ENCODE results near the gene REEP6.

The REEP6 gene

GRCh38 chr19:1503089-1503924 lies 12.3 kb downstream of the REEP6 start:
- no peak overlapping the region for H3K4me3 ChIP-seq (ENCODE audit: insufficient read depth, low read depth, low read length)
- 21 to 22% methylated on average over 49 of the region's 49 CpGs for WGBS, 2 experiments
- H3K9me3 ChIP-seq (ENCODE audit: control insufficient read depth, low read length), result no peaks in the 10 kb centered on the region
- peaks cover 28% of the 10 kb centered on the region for H3K27me3 ChIP-seq (ENCODE audit: control insufficient read depth, insufficient read depth, low read length, poor library complexity, severe bottlenecking)
- H3K36me3 ChIP-seq (ENCODE audit: control insufficient read depth, insufficient read depth, low read length), result no peaks in the 10 kb centered on the region
- no peaks in the 10 kb centered on the region for H3K4me1 ChIP-seq (ENCODE audit: control insufficient read depth, insufficient read depth, low read length)
- H3K27ac ChIP-seq (ENCODE audit: insufficient read depth, low read depth, low read length, poor library complexity, severe bottlenecking), result no peak overlapping the region

GRCh38 chr19:1503925-1504773 lies 13.2 kb downstream of the REEP6 start:
- Histone ChIP-seq H3K36me3 (ENCODE audit: control insufficient read depth, insufficient read depth, low read length) (no peaks in the 10 kb centered on the region), H3K9me3 (ENCODE audit: control insufficient read depth, low read length) (no peaks in the 10 kb centered on the region), H3K27ac (ENCODE audit: insufficient read depth, low read depth, low read length, poor library complexity, severe bottlenecking) (no peak overlapping the region), H3K4me3 (ENCODE audit: insufficient read depth, low read depth, low read length) (no peak overlapping the region), H3K27me3 (ENCODE audit: control insufficient read depth, insufficient read depth, low read length, poor library complexity, severe bottlenecking) (peaks cover 30% of the 10 kb centered on the region), H3K4me1 (ENCODE audit: control insufficient read depth, insufficient read depth, low read length) (no peaks in the 10 kb centered on the region)
- WGBS, 2 experiments, result 66 to 69% methylated on average over 23 of the region's 23 CpGs

DNA sequence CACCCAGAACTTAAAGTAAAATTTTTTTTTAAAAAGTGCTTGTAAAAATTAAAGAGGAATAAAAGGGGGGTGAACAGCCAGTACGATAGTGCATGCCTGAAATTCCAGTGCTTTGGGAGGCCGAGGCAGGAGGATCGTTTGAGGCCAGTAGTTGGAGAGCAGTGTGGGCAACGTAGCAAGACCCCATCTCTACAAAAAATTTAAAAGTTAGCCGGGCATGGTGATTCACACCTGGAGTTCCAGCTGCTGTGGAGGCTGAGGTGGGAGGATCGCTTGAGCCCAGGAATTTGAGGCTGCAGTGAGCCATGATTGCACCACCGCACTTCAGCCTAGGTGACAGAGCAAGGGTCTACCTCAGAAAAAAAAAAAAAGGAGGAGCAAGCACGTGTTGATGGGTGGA lies 14.0 kb downstream of the REEP6 start:
- Histone ChIP-seq H3K4me3 (ENCODE audit: insufficient read depth, low read depth, low read length) (no peak overlapping the region), H3K27ac (ENCODE audit: insufficient read depth, low read depth, low read length, poor library complexity, severe bottlenecking) (no peak overlapping the region), H3K4me1 (ENCODE audit: control insufficient read depth, insufficient read depth, low read length) (peaks cover under 1% of the 10 kb centered on the region), H3K9me3 (ENCODE audit: control insufficient read depth, low read length) (no peaks in the 10 kb centered on the region), H3K36me3 (ENCODE audit: control insufficient read depth, insufficient read depth, low read length) (no peaks in the 10 kb centered on the region), H3K27me3 (ENCODE audit: control insufficient read depth, insufficient read depth, low read length, poor library complexity, severe bottlenecking) (peaks cover 33% of the 10 kb centered on the region)
- WGBS, 2 experiments, result 80 to 81% methylated on average over 8 of the region's 8 CpGs

DNA sequence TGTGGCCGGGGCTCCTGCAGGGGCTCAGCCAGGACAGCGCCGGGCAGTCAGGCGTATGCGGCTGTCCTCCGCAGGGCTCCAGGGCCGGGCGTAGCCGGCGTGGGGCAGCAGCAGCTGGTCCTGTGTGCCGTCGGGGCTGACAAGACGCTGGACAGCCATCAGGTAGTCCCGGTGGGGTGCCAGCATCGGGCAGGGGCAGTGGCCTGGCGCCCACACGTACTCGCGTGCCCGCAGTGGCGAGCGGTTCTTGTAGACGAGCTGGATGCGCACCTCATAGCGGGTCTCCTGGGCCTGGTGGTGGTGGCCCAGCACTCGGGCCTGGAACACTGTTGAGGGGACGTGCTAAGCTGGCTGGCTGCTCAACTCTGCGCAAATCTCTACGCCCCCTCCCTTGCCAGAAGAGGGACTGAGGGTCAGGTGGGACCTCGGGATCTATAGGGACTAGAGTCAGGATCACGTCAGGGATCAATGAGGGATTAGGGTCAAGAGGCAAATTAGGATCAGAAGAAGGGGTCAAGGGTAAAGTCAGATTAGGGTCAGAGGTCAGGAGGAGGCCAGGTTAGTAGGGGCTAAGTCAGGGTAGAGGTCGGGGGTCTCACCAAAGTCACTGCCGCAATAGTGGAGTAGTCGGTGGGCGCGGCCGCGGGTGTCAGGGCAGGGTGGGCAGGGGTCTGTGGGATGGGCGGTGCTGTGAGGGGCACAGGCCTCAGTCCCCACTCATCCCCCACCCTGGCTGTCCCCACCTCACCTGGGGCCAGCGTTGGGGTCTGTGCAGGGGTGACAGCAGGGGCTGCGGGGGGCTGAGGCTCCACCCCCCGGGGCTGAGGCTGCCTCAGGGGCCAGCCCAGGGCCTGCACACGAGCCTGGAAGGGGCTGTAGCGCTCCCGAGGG lies 15.3 kb downstream of the REEP6 start:
- H3K36me3 ChIP-seq (ENCODE audit: control insufficient read depth, insufficient read depth, low read length), result no peaks in the 10 kb centered on the region
- H3K9me3 ChIP-seq (ENCODE audit: control insufficient read depth, low read length), result no peaks in the 10 kb centered on the region
- peaks cover 11% of the 10 kb centered on the region for H3K4me1 ChIP-seq (ENCODE audit: control insufficient read depth, insufficient read depth, low read length)
- H3K4me3 ChIP-seq (ENCODE audit: insufficient read depth, low read depth, low read length), result no peak overlapping the region
- peaks cover 43% of the 10 kb centered on the region for H3K27me3 ChIP-seq (ENCODE audit: control insufficient read depth, insufficient read depth, low read length, poor library complexity, severe bottlenecking)
- no peak overlapping the region for H3K27ac ChIP-seq (ENCODE audit: insufficient read depth, low read depth, low read length, poor library complexity, severe bottlenecking)
- 90 to 91% methylated on average over 45 of the region's 45 CpGs for WGBS, 2 experiments

- Histone ChIP-seq H3K36me3 (ENCODE audit: control insufficient read depth, insufficient read depth, low read length) (no peaks in the 10 kb centered on the region), H3K27me3 (ENCODE audit: control insufficient read depth, insufficient read depth, low read length, poor library complexity, severe bottlenecking) (peaks cover 53% of the 10 kb centered on the region), H3K9me3 (ENCODE audit: control insufficient read depth, low read length) (no peaks in the 10 kb centered on the region), H3K4me3 (ENCODE audit: insufficient read depth, low read depth, low read length) (no peak overlapping the region), H3K4me1 (ENCODE audit: control insufficient read depth, insufficient read depth, low read length) (peaks cover 11% of the 10 kb centered on the region), H3K27ac (ENCODE audit: insufficient read depth, low read depth, low read length, poor library complexity, severe bottlenecking) (no peak overlapping the region)
- 76 to 82% methylated on average over 23 of the region's 23 CpGs for WGBS, 2 experiments
These were observed 16.2 kb downstream of the REEP6 start for GRCh38 chr19:1507192-1507660.

DNA sequence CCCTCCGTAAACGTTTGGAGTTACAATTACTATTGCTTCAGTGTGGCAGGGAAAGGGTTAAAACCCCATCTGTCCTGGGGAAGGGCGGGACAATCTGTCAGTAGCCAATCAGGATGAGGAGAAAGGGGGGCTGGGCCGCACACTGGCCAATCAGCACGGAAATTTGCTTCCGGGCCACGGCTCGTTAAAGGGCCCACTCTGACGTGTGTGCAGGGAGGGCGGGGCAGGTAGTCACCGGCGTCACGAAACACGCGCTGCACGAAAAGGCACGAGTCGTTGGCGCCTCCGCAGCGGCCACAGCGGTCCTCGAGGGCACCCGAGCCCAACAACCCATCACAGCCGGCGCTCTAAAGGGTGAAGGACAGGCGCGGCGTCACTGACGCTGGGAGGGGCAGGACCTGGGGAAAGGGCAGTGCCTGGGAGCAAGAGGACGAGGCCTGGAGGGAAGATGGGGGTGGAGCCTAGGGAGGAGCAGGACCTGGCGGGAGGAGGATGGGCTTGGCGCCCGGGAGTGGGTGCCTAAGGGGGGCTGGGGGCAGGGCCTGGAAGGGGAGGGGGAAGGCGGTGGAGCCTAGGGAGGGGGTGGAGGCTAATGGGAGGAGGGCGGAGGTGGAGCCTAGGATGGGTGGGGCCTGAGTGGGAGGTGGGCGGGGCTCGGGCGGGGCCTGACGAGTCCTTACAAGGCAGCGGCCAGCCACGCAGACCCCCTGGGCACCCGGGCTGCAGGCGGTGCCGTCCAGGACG lies 17.0 kb downstream of the REEP6 start:
- H3K27ac ChIP-seq (ENCODE audit: insufficient read depth, low read depth, low read length, poor library complexity, severe bottlenecking), result peak overlapping the region; percentile 87
- H3K27me3 ChIP-seq (ENCODE audit: control insufficient read depth, insufficient read depth, low read length, poor library complexity, severe bottlenecking), result peaks cover 55% of the 10 kb centered on the region
- 2% methylated on average over 46 of the region's 46 CpGs for WGBS, 2 experiments

GRCh38 chr19:1508507-1508856 lies 17.5 kb downstream of the REEP6 start:
- Histone ChIP-seq H3K27me3 (ENCODE audit: control insufficient read depth, insufficient read depth, low read length, poor library complexity, severe bottlenecking) (peaks cover 55% of the 10 kb centered on the region), H3K36me3 (ENCODE audit: control insufficient read depth, insufficient read depth, low read length) (no peaks in the 10 kb centered on the region), H3K27ac (ENCODE audit: insufficient read depth, low read depth, low read length, poor library complexity, severe bottlenecking) (peak overlapping the region; percentile 26), H3K4me1 (ENCODE audit: control insufficient read depth, insufficient read depth, low read length) (peaks cover 11% of the 10 kb centered on the region), H3K9me3 (ENCODE audit: control insufficient read depth, low read length) (no peaks in the 10 kb centered on the region), H3K4me3 (ENCODE audit: insufficient read depth, low read depth, low read length) (peak overlapping the region; percentile 58)
- WGBS, 2 experiments, result 36% methylated on average over 12 of the region's 12 CpGs

More for the DNA sequence above, 17.0 kb downstream of the REEP6 start:
- H3K4me1 ChIP-seq (ENCODE audit: control insufficient read depth, insufficient read depth, low read length), result peaks cover 11% of the 10 kb centered on the region
- peak overlapping the region; percentile 58 for H3K4me3 ChIP-seq (ENCODE audit: insufficient read depth, low read depth, low read length)
- H3K9me3 ChIP-seq (ENCODE audit: control insufficient read depth, low read length), result no peaks in the 10 kb centered on the region
- H3K36me3 ChIP-seq (ENCODE audit: control insufficient read depth, insufficient read depth, low read length), result no peaks in the 10 kb centered on the region

DNA sequence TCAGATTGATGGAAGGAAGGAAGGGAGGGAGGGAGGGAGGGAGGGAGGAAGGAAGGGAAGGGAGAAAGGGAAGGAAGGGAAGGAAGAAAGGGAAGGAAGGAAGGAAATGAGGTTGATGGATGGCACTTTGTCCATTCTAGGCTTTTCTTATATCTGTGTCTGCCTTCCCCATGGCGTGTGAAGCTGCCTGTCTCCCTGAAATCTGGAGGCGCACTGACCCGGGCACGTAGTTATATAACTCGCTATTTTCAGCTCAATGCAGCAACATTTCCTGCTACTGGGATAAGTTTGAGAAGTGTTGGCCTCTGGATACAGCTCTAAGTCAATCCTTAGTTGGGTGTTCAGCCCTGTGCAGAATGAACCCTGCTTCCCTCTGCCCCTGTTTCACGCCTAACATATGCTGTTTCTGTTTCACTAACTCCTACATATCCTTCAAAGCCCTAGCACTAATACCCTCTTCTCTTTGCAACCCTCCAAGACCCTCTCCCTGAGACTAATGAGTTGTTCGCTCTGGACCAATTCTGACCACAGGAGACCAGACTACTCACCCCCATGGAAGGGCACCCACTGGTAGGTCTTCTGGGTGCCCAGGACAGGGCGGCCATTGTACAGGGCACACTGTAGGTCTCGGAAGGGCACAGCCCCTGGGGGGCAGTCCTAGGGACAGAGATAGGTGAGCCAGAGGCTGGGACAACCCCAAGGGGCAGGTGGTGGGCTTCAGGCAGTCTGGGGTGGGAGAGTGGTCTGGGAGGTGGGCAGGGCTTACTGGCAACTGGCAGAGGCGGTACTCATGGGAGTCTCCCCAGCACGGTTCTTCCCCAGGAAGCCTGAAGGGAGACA lies 18.8 kb downstream of the REEP6 start:
- Histone ChIP-seq H3K27me3 (ENCODE audit: control insufficient read depth, insufficient read depth, low read length, poor library complexity, severe bottlenecking) (peaks cover 56% of the 10 kb centered on the region), H3K4me3 (ENCODE audit: insufficient read depth, low read depth, low read length) (no peak overlapping the region), H3K36me3 (ENCODE audit: control insufficient read depth, insufficient read depth, low read length) (no peaks in the 10 kb centered on the region), H3K27ac (ENCODE audit: insufficient read depth, low read depth, low read length, poor library complexity, severe bottlenecking) (no peak overlapping the region), H3K4me1 (ENCODE audit: control insufficient read depth, insufficient read depth, low read length) (peaks cover 11% of the 10 kb centered on the region), H3K9me3 (ENCODE audit: control insufficient read depth, low read length) (no peaks in the 10 kb centered on the region)
- WGBS, 2 experiments, result 73 to 75% methylated on average over 11 of the region's 11 CpGs

GRCh38 chr19:1510442-1510806 lies 19.4 kb downstream of the REEP6 start:
- 26 to 29% methylated on average over 25 of the region's 25 CpGs for WGBS, 2 experiments

More at GRCh38 chr19:1510442-1510806, 19.4 kb downstream of the REEP6 start:
- Histone ChIP-seq H3K27me3 (ENCODE audit: control insufficient read depth, insufficient read depth, low read length, poor library complexity, severe bottlenecking) (peaks cover 59% of the 10 kb centered on the region), H3K4me1 (ENCODE audit: control insufficient read depth, insufficient read depth, low read length) (peaks cover 11% of the 10 kb centered on the region), H3K4me3 (ENCODE audit: insufficient read depth, low read depth, low read length) (no peak overlapping the region), H3K9me3 (ENCODE audit: control insufficient read depth, low read length) (no peaks in the 10 kb centered on the region), H3K27ac (ENCODE audit: insufficient read depth, low read depth, low read length, poor library complexity, severe bottlenecking) (no peak overlapping the region), H3K36me3 (ENCODE audit: control insufficient read depth, insufficient read depth, low read length) (no peaks in the 10 kb centered on the region)

All from ectodermal cell (in vitro differentiated cells).